OCI-LY7 (cell line): ENCODE results near the gene KCTD2.

Experiments
- CTCF ChIP-seq: fragments of 200-600 bp; sonication (generic); conservative IDR thresholded peaks from 2 replicates; pipeline ENCODE4 v1.5.1; 2014; ENCODE audit warnings: mild to moderate bottlenecking, antibody characterized with exemption, low read length, moderate library complexity, mixed read lengths
- EZH2phosphoT487 ChIP-seq: fragments of 200-600 bp; sonication (generic); IDR thresholded peaks from 2 replicates; pipeline ENCODE4 v1.6.1; 2018; ENCODE audit warnings: low read depth, borderline replicate concordance, mild to moderate bottlenecking, mixed run types, antibody characterized with exemption, low read length, moderate library complexity, mixed read lengths

- TF ChIP-seq CTCF (no peak), EZH2phosphoT487 (no peak)
Measured at GRCh38 chr17:75110234-75110937, 63.4 kb downstream of the KCTD2 start.
